NCI-H2029 treated with DMSO at 0.1 percent for 48 hours (cell line): ENCODE results near the gene MFAP3L.

Experiments used
- DNase-seq: peaks from one replicate; lab custom pipeline; 2025; lab: John Stamatoyannopoulos, UW

MFAP3L gene

DNA sequence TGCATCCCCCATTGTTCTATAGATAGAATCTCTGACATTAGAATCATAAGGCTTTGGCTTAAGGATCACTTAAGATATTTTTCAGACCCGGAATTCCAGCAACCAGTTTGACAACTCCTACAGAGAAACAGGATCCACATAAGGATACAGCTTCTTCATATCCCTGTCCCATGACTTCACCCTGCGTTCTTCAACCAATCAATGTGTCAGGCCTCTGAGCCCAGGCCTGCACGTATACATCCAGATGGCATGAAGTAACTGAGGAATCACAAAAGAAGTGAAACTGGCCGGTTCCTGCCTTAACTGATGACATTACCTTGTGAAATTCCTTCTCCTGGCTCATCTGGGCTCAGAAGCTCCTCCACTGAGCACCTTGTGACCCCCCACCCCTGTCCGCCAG lies 85.1 kb downstream of the MFAP3L start:
- DNase-seq, result no peak

DNA sequence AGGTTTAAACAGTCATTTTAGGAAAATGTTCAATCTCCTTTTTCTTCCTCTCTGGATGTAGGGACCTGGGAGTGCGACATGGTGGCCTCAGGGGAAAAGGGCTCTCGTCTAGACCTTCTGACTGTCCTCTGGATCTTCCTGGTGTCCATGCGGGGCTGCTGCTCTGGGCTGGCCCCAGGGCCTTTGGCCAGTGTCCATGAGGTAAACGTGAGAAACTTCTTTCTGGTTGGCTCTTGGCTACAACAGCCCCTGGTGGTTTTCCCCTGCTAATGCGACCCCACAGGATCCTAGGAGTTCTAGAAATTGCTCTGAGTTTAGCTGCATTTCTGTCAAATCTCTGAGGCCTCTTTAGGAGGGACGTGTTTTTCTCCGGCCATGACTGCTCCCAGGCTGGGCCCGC lies 85.7 kb downstream of the MFAP3L start:
- no peak for DNase-seq
